GM21528 (cell line): ENCODE data around the gene SLC44A1.
"Not testable (repeated sequence)": the region's sequence is repeated elsewhere in the genome, so short reads cannot be mapped to it uniquely, and the experiment has no call there.

Experiments
- ATAC-seq: cut with Tn5 transposase; IDR thresholded peaks from one replicate; pipeline ENCODE4 v1.9.1; 2021; ENCODE audit warnings: mild to moderate bottlenecking, moderate library complexity; ENCODE audit not compliant: unreplicated experiment, low FRiP score

Gene SLC44A1

DNA sequence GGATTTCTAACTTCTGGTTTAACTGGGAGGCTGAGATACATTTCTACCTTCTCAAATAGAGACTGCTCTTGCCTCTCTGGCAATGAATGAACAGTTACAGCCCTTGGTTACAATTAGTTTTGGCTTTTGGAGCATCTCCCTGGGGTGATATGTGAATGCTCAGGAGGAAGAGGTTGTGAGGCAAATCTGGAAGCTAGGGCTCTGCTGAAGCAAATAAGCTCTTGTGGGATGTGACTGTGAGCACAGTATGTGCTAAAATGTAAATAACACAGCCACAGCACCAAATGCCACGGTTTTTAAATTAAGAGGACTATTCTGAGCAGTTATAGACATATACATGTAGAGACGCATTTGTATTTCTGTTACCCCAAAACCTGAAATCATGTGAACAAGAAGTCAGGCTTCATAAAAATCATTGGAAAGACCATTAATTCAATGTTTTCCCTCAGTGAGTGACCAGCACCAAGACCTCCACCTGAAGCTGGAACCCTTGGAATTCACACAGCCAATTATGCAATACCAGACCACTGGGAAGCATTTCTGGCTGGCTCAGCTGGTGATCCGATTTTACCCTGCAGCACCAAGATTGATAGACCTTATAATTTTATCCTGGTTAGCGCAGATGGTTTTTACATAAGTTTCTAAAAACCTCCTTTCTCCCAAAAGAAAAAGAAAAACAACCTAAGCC lies 3.0 kb upstream of the SLC44A1 start:
- ATAC-seq, result no peak

DNA sequence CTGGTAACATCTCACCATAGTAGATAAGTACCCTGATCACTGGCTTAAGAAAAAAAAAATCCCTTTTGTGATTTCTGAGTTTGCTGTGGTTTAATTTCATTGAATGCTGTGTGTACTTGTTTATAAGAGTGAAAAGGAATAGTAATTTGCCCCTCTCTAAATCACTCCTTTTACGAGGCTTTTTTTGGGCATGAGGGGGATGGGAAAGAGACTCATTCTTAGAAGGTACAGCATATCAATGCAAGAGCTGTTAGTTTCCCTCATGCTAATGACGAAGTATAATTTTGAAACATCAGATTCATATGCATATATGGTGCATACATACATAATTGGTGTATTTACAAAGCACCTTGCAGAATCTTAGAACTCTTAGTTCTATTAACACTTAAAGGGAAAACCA lies 2.4 kb upstream of the SLC44A1 start:
- ATAC-seq, result no peak

DNA sequence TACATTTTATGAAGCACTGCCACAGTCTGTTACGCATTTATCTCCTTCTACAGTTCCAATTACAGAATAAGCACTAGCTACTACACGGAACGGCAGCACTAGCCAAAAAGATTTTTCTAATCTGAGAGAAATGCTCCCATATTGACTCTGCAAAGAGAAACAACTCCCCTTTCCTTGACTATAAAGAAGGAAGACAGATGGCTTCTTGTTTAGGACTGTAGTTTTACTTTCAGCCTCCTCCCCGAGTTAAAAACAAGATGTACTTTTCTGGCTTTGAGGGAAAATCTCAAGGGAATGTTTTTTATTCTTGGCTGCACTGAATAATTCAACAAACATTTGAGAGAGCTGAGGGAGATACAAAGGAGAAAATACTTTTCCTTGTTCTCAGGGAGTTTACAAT lies 1.9 kb upstream of the SLC44A1 start:
- ATAC-seq, result no peak

DNA sequence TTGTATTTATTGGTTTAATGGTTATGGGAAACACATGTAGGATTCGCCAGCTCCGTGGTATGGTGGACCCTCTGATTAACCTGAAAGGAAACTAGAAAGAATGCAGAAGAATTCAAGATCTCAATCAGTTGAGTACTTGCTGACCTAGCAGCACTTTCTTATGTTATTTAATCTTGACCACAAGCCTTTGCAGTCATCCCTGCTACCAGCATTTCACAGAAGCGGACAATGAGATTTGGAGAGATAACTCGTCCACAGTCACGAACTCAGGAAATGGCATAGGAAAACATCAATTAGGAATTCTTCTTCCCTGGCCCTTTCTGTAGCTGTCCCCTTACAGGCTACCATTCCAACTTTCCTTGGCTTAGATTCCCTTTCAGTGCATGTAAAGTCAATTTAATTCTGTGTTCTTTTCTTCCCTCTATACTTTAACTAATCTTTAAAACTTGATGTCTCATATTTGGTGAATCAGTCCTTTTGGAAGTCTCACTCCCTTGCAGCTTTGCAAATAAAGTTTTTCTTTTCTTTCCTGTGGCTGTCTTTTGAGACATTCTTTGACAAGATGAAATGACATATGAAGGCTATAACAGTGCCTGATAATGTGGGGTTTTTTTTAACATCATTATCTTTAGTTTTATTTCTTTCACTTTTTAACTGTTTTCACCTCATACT lies 1.3 kb upstream of the SLC44A1 start:
- no peak for ATAC-seq

DNA sequence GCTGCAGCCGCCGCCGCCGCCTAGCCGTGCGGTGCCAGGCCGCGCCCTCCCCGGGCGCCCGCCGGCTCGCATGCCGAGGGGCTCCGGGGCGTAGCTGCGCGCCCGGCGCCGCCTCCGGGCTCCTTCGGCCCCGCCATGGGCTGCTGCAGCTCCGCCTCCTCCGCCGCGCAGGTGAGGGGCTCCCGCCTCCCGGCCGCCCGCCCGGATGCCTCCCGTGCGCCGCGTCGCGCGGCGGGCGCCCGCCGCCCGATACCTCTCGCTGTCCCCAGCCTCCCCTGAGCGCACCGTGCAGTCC lies 230 bp downstream of the SLC44A1 start:
- peak; percentile 69 for ATAC-seq

DNA sequence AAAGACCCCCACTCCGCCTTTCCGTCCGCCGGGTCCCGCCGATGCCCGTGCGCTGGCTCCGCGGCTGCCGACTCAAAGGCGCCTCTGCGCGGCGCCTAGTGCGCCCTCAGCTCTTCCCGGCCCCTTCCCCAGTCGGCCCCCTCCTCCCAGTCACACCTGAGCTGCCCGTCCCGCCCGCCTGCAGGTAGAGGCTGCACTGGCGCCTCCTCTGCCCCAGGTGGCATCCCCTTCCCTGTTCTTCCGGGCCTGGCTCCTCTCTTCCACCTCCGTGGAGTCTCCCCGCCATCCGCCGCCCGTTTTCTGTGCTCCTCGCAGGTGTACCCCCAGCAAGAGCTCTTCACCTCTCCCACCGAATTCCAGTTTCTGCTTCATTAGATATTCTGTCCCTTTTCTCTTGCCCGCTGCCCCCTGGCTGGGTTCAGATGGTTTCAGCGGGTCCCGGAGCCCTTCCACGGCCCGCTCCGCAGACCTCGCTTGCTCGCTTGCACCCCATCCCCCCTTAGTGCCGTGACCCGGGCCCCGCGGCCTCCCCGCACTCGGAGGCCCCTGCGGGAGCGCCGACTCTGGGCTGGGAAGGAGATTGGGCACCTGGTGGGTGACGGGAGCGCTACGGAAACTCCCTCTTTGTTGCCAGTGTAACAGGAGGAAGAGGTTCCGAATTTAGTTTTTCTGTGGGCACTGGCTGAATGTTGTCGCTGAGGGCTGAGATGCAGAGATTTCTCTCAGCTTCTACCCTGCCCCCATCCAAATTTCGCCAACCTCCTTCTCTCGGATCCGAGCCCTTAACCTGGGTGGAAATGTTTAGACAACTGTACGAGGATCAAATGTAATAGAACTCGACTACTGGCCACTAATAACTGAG lies 809 bp downstream of the SLC44A1 start:
- peak; percentile 24 for ATAC-seq

DNA sequence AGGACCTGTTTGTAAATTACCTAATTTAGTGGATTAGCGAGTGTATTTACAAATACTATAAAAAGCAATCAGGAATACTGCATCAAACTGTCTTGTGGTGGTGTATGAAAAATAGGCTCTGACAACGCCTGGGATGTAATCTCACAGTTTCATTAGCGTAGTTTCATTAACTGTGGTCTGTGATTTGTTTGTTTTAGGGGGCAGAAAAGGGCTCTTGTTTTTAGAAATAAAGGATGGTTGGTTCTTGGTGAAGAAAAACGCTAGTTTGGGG lies 1.4 kb downstream of the SLC44A1 start:
- no peak for ATAC-seq

DNA sequence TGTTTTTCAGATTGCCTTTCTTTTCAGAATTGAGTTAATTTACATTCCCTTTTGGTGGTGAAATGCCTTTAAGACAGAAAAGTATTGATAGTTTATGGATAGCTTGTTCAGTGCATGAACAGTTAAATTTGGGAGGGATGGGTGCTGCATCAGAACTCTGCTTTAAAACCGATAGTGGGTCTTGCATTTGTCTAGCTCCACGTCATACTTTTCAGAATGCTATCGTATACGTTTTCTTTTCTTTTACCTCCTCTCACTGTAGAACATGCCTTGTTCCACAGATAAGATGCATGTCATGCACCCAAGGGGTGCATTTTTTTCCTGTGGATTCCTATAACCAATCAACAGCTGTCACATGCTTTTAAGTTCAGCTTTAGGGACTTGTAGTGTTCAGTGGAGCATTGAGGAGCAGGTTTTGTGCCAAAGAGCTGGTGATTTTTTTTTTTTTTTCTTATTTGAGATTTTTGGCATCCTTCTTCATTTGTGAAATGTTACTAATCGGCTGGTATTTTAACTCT lies 2.3 kb downstream of the SLC44A1 start:
- ATAC-seq, result no peak

DNA sequence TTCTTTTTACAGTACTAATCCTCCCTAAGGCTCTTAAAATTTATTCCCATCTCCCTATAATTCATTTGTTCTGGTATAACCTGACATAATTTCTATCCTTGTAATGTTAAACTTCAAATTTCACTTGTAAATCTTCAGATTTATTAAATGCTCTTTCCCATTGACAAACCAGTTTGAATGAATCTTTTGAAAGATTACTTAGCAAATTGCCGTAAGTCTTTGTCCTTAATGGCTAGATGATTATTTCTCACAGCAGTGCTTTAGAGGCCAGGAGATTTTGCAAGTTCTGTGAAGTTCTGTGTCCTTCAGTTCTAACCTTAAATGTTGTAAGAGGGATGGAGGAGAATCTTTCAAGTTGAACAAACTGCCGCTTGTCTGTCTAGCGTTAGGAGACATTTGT lies 4.2 kb downstream of the SLC44A1 start:
- ATAC-seq, result no peak

DNA sequence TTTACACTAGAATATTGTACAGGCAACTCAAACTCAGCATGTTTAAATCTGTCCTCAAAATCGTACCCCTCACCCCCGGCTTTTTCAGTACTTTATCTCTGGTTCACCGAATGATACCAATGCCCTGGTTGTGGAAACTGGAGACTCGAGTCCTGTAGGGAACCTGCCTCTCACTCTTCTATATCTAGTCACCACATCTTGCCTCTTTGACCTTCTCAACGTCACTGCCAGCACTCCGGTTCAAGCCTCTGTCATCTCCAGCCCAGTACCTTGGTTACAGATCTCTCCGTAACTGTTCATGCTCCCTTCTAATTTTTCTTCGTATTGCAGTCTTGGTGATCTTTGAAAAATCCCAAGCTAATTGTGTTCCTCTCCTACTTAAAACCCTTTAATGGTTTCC lies 6.7 kb downstream of the SLC44A1 start:
- ATAC-seq, result no peak

DNA sequence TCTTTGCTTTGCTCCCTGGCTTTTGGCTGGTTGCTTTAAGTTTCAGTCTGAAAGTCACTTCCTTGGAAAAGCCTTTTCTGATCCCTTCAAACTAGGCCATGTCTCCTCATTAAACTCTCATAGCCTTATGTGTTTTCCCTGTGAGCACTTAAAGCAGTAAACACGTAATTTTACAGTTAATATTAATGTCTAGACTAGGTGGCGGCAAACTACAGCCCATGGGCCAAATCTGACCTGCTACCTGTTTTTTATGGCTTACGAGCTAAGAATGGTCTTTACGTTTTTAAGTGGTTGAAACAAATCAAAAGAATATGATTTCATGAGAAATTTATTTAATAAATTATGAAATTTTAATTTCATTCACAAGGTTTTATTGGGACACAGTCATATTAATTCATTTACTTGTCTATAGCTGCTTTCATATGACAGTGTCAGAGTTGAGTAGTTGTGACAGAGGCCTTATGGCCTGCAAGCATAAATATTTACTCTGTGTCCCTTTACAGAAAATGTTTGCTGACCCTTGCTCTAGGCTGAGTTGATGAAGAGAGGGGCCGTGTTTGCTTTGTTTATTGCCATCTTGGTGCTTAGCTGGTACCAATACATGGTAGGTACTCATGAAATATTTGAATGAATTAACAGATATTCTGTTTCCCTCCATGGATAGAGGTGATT lies 7.4 kb downstream of the SLC44A1 start:
- ATAC-seq, result no peak

DNA sequence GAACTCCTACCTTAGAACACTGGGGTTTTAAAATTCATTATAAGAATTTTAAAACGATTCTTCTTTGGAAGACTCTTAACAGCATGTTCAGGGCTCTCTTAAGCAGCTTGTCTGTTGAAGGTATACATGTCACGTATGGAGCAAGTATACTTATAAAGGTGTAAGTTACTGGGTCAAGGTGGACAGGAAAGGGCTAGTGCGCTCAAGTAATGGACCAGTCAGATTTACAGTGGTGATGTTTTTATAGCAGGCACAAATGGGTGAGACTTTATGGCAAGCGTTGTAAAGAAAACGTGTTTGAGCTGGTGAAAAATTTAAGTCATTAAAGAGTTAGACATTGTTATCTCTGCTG lies 7.9 kb downstream of the SLC44A1 start:
- ATAC-seq, result no peak

DNA sequence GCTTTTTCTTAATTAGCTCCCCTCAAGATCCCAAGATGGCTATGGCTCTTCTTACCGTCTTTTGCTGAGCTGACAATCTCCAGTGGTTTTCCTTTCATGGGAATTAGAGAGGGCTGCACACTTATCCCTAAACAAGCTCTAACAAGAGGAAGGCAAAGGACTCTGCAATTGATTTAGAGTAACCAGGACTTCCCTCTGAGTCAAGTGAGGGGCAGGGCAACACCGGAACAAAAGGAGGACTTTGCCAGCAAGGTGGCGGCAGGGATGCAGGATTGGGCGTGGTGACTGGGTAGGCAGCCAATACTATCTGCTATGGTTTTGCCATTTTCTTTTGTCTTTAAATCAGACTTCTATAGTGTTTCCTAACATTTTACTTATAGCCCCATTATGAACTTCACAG lies 9.8 kb downstream of the SLC44A1 start:
- ATAC-seq, result no peak

DNA sequence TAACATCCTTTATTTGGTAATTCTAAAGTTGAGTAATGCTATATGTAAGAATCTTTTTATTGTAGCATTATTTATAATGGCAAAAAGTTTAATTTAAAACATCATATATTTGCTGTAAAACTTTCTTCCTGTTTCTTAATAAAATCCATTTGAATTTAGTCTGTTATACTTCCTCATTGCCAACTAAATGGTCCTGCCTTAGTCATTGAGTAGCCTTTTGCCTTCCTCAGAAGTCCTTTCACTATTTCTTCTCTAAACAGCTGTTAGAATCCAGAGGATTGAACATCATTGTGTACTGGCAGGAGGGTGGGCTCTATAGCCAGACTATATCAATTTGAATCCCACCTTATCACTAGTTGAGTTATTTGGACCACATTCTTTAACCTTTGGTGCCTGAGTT lies 11.0 kb downstream of the SLC44A1 start:
- no peak for ATAC-seq

DNA sequence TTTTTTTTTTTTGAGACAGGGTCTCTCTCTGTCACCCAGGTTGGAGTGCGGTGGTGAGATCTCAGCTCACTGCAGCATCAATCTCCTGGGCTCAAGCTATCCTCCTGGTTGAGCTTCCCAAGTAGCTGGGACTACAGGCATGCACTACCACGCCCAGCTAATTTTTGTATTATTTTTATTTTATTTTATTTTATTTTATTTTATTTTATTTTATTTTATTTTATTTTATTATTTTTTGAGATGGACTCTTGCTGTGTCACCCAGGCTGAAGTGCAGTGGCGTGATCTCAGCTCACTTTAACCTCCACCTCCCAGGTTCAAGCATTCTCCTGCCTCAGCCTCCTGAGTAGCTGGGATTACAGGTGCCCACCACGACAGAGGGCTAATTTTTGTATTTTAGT lies 12.1 kb downstream of the SLC44A1 start:
- ATAC-seq, result not testable (repeated sequence)

DNA sequence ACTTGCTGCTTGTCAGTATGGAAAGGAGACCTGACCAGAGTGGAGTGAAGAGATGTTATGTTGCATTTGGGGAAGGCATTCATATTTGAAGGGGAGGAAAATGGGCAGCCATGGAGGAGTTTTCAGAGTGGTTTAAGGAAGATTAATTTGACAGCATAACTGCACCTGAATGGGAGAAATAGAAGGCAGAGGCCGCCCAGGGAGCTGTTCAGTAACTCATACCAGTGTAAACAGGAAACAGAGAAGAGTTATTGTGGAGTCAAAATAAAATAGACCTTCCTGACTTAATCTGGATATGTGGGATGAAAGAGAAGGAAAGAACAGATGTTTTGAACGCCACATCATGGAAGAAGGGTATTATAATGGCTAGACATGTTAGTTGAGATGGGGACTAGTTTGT lies 13.4 kb downstream of the SLC44A1 start:
- no peak for ATAC-seq

DNA sequence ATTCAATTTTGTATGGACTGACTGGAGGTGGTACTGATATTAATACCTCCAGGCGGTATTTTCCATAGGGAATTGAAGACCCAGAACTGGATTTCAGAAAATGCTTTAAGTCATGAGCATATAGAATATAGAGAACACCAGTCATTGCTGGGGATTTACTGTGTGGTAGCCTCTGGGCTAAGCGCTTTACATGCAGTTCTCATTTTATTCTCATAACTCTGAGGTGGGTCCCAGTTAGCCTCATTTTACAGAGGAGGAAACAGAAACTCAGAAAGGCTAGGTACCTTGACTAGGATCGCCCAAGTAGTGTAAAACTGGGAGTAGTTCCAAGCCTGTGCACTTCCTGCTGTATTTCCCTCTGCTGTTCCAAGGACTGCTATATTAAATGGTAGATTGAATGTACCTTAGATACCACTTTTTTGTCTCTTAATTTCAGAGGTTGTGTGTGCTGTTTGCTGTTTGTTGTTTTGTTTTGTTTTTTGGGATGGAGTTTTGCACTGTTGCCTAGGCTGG lies 13.8 kb downstream of the SLC44A1 start:
- ATAC-seq, result no peak

DNA sequence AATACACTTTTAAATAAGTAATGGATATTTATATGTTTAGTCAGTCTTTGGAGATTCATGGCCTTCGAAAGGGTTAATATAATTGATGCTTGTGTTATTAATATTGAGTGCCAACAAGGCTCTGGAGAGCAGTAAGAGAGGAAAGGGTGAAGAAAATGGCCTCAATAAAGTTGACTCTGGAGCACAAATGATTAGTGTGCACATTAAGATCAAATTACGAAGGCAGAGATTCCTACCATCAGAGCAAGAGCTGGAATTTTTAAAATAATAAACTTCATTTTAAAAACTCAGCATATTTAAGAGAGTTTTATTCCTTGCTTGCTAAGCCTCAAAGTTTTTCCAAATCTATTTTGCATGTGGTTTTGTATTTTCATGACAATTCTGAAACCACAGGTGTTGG lies 14.8 kb downstream of the SLC44A1 start:
- ATAC-seq, result no peak

DNA sequence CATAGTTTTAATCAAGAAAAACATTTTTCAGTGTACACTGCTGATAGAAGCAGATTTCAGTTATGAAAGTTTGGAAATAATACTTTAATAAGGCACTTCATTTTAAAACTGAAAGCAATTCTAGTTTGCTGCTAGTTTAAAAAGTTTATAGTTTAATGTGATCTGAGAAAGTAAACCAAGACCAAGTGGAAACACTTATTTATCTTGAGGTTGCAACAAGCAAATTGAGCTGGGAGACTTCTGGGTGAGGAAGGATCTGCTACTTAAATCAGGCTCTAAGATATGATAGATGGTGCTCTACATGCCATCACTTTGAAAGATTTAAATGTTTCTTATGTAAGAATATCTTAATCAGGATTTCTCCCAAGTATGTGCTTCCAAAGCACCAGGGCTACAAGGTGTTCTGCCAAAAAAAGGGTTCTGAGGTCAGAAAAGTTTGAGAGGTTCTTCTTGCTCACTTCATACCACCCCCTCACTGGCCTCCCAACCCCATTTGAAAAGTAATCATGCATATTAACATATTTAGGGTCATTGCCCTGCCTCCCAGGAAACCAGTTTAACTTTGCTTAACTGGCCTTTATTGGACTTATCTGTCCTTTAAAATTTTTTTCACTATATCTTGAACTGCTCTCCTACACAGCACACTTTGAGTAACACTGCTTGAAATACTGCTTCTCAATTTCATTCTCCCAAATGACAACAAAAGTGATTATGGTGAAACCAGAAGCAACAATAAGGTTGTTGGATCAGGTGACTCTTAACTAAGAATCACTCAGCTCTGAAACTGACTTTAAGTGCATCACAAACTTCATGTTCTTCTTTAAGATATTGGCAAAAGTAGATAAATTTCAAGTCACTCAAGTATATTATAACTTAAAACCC lies 15.5 kb downstream of the SLC44A1 start:
- ATAC-seq, result peak; percentile 39

DNA sequence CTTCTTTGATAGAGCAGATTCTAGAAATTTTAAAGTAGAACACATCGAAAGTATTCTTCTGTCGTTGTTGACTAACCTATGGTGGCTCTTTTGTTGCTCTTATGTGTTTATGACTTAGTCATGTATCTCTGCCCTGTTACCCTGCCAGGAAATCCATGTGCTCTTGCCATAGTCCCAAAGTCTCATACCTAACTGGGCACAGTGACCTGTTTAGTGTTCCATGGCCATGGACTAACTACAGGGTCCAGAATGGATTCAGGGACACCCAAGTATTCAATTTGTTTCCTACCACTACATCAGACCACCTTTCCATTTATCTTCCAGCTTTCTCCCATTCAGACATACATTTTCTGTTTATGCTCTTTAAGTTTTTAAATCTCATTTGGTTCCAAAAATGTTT lies 18.0 kb downstream of the SLC44A1 start:
- no peak for ATAC-seq
